GM18505 (cell line): Measurements from ENCODE around the gene ACYP2.
"Not testable (repeated sequence)": the region's sequence is repeated elsewhere in the genome, so short reads cannot be mapped to it uniquely, and the experiment has no call there.

ENCODE experiments used
- ATAC-seq: cut with Tn5 transposase; IDR thresholded peaks from one replicate; pipeline ENCODE4 v1.9.1; 2021; ENCODE audit not compliant: unreplicated experiment
- POLR2A ChIP-seq: IDR thresholded peaks from 4 replicates; pipeline ENCODE4 v1.6.1; 2011; ENCODE audit warnings: borderline replicate concordance; ENCODE audit not compliant: insufficient read depth, insufficient read length; ENCODE audit errors: extremely low read depth

ACYP2 gene

DNA sequence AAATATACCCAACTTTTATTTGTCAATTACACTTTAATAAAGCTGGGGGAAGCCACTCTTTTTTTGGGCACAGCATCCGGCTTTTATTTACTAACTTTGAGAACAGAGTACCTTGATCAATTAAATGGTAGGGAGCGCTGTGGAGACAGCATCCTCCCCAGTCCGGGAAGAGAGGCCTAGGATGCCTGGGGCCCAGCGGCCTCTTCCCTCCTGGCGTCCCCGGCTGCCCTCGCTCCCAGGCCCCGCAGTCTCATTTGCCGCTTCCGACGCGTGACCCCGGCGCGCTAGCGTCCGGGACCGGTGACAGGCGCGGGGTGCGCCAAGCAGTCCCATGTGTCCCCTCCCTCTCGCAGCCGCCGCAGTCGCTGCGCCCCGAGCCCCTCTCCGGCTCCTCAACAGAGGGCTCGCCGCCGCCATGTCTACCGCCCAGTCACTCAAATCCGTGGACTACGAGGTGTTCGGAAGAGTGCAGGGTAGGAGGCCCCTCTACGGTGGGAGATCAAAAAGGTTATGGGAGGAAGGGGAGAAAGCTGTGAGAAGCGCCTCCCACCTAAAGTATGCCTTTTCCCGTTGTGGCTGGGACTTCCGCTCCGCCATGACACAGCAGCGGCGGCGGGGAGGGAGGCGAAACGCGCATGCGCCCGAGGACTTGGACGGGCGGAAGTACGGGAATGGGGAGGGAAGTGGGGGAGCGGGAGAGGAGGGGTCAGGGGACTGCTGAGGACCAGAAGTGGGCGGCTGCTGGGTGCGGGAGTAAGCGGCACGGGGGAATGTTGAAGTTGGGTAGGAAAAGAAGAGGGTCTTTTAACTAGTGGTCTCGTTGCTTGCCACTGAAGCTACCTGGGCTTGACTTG lies at the start of gene ACYP2:
TSS of gene ACYP2 (plus strand) at position 332 of the 854 bp plus-strand sequence.
- peak; percentile 88 for ATAC-seq
- peak; percentile 88 for TF ChIP-seq POLR2A

DNA sequence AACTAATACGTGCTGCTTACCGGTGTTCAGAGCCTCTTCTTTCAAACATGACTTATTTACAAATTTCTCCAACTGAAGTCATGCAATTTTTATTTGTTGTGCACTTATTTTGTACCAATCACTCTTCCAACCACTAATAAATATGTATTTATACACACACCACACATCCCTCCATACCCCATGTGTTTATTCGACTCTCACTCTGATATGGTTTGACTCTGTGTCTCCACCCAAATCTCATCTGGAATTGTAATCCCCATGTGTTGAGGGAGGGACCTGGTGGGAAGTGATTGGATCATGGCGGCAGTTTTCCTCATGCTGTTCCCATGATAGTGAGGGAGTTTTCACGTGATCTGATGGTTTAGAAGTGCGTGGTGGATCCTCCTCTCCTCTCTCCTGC lies 49.5 kb upstream of the ACYP2 start:
- TF ChIP-seq POLR2A: no peak
- no peak for ATAC-seq

DNA sequence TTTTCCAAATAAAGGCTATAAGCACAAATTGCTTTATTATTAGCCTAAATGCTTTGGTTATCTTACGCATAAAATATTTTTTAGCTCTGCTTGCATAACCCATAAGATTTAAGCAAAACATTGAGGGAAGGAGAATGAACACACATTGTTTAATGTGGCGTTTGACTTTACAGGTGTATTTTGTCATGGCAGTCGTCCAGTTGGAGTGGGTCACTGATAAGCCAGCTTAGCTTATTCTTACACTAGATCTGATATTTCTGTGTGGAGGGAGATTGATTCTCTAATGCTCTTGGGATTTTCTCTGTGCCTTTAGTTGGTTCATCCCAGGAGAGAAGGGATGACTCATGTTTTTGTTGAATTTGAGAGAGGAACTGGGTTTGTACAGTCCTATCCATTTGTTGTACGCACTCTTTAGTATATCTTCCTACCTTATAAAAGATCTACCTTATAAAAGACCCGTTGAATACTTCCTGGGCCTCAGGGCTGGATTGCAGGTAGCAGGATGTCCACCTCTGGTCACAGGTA lies 47.5 kb upstream of the ACYP2 start:
- TF ChIP-seq POLR2A: no peak
- no peak for ATAC-seq

DNA sequence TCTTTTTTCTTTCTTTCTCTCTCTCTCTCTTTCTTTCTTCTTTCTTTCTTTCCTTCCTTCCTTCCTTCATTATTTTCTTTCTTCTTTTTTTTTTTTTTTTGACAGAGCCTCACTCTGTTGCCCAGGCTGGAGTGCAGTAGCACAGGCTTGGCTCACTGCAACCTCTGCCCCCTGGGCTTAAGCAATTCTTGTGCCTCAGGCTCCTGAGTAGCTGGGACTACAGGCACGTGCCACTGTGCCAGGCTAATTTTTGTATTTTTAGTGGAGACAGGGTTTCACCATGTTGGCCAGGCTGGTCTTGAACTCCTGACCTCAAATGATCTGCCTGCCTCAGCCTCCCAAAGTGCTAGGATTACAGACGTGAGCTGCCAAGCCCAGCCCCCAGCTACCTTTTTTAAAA lies 42.9 kb upstream of the ACYP2 start:
- not testable (repeated sequence) for ATAC-seq

DNA sequence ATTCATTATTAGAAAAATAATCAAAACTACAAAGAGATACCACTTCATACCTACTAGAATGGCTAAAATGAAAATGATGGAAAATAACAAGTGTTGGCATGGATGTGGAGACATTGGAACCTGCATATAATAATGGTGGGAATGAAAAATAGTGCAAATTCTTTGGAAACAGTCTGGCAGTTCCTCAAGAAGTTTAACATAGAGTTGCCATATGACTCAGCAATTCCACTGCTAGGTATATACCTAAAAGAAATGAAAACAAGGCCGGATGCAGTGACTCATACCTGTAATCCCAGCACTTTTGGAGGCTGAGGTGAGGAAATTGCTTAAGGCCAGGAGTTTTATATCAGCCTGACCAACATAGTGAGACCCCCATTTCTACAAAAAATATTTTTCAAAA lies 41.6 kb upstream of the ACYP2 start:
- no peak for TF ChIP-seq POLR2A
- ATAC-seq: no peak

DNA sequence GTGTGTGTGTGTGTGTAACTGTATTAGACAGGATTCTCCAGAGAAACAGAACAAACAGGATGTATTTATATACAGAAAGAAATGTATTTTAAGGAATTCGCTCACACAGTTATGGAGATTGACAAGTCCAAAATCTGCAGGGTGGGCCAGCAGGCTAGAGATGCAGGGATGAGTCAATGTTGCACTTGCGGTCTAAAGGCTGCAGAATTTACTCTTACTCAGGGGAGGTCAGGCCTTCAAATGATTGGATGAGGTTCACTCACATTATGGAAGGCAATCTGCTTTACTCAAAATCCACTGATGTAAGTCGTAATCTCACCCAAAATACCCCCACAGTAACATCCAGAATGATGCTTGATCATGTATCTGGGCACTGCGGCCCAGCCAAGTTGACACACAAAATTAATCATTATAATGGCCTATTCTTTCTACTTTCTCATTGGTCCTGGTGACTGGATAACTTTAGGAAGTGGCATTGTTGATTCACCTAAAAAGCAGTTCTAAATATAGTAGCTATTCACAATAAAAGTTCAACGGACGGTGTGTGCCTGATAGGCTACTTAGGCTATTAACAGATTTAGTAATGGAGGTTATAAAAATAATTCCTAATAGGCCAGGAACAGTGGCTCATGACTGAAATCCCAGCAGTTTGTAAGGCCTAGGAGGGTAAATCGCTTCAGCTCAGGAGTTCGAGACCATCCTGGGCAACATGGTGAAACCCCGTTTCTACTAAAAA lies 40.6 kb upstream of the ACYP2 start:
- no peak for ATAC-seq
- TF ChIP-seq POLR2A: no peak

GRCh38 chr2:54076586-54076985 lies 38.8 kb upstream of the ACYP2 start:
- no peak for ATAC-seq
- TF ChIP-seq POLR2A: no peak

- ATAC-seq: no peak
- TF ChIP-seq POLR2A: no peak
Measured at GRCh38 chr2:54077088-54077900, 38.1 kb upstream of the ACYP2 start.

- ATAC-seq: no peak
- no peak for TF ChIP-seq POLR2A
Measured at GRCh38 chr2:54079331-54079730, 36.1 kb upstream of the ACYP2 start.

DNA sequence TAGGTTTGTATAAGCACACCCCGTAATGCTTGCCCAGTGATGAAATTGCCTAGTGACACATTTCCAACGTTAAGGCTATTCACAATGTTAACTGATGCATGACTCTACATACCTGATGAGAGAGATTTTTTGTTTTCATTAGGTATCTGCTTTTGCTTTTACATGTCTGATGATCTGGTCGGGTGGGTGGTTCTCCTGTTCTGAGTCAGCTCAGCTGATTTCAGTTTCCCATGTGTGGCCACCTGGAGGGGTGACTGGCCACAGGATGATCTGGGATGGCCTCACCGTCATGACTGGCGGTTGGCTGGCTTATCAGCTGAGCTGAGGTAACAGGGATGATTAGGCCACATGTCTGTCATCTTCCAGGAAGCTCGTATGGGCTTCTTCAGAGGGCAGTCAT lies 33.8 kb upstream of the ACYP2 start:
- ATAC-seq: peak; percentile 98
- TF ChIP-seq POLR2A: no peak

DNA sequence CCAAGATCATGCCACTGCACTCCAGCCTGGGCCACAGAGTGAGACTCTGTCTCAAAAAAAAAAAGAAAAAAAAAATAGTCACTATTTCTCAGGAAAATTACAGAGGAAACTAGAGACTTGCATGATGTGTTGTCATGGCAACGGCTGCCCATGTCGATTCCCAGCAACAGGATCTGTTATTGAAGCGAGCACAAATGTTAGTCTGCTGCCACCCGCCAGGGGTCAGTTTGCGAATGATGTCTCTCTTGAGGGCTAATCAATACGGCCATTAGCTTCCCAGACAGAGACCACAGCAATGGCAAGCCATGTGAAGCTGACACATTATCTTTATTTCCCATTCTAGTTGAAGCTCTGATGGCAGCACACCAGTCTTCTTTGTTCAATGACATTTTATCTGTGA lies 32.4 kb upstream of the ACYP2 start:
- no peak for ATAC-seq
- no peak for TF ChIP-seq POLR2A

DNA sequence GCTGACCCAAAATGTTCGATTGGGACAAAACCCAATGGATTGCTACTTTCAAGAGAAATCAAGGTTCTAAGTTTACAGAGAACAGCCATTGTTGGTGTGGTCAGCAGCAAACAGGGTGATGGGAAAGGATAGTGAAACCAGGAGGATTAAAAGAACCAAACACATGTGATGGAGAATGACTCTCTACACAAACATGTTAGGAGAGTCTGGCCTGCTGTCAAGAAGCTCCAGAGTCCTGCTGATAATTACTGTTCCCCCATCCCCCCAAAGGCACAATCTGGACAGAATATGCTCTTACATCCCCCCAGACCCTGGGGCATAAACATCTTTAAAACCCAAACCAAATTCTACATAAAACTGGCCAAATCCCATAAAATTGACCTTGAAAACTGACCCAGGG lies 32.0 kb upstream of the ACYP2 start:
- ATAC-seq: no peak
- no peak for TF ChIP-seq POLR2A

GRCh38 chr2:54084600-54084999 lies 30.8 kb upstream of the ACYP2 start:
- no peak for TF ChIP-seq POLR2A
- ATAC-seq: no peak

- no peak for ATAC-seq
- TF ChIP-seq POLR2A: no peak
Measured at GRCh38 chr2:54085069-54085468, 30.3 kb upstream of the ACYP2 start.

GRCh38 chr2:54086157-54086556 lies 29.3 kb upstream of the ACYP2 start:
- ATAC-seq: no peak
- TF ChIP-seq POLR2A: no peak
